Hematopoietic multipotent progenitor cell treated with erythropoietin and hydrocortisone succinate and interleukin-3 and kit ligand, for 4 days (in vitro differentiated cells): ENCODE data around the gene MYEF2.

Experiments used
- DNase-seq: peaks from one replicate; pipeline ENCODE4 v3.0.0-alpha.2; 2015

The MYEF2 gene

DNA sequence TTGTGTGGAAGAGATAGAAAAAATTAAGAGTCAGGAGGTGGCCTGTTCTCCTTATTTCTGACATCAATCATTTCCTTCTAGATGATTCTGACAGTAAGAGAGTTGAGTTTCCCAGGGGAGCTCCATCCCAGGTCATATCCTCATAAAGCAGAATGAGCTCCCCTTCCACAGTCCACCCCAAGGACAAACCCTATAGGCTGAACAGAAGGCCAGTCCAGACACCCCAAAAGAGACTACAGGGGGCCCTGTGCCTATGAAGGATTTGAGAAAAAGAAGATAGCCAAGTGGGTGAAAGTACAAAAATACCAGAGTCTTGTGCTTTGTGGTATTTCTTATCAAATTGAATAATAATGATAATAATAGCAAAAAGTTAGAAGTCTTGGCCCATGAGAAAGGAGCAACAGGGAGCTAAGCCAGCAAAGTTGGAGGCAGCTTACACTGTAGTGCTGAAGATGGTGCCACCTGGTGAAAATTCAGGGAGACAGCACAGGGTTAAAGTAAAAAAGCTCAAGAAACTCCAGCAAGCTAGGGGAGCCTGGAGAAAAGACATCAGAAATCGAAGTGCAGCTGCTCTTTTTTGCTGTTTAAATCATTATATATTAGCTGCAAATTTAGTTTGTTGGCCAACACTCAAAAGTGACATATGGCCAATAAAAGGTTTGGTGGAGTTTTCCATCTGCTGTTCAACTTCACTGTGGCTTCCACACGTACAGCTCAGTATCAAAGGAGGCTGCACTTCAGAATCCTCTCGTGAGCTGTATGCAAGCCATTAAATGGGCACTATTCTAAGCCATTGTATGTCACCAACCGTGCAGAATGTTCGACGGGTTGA, 93.1 kb downstream of the MYEF2 start:
- peak; percentile 49 for DNase-seq
